Small intestine (tissue), 16 donors: ENCODE measurements around the gene ELMOD1. TPM values are rescaled to one million over a fixed set of nuclear protein-coding genes. Genes with fewer than 3 reads are reported as not detected.

Experiments
- DNase-seq, 2 donors: peaks; one replicate each; pipeline versions ENCODE4 v3.0.0 to v3.0.0-alpha.2; 2013
- FAIRE-seq: peaks from 2 replicates; lab custom pipeline; 2012; peaks lifted over from hg19 to GRCh38; lab: Jason Lieb, UNC
- H3K27ac ChIP-seq, 3 donors: one replicate each; pipeline ENCODE4 v1.5.1; 2013; ENCODE audit warnings: low read length in 2 of 3, mild to moderate bottlenecking in 2 of 3, control low read depth in 1 of 3, inconsistent platforms in 1 of 3, low read depth in 1 of 3, moderate library complexity in 1 of 3
- H3K27me3 ChIP-seq, 3 donors: one replicate each; pipeline ENCODE4 v1.6.1; 2013; ENCODE audit warnings: low read length in 3 of 3, inconsistent platforms in 1 of 3; ENCODE audit not compliant: control insufficient read depth in 3 of 3, insufficient read depth in 3 of 3
- H3K36me3 ChIP-seq, 3 donors: one replicate each; pipeline ENCODE4 v1.6.1; 2013; ENCODE audit warnings: low read length in 3 of 3, inconsistent platforms in 1 of 3, low read depth in 1 of 3, mild to moderate bottlenecking in 1 of 3, moderate library complexity in 1 of 3; ENCODE audit not compliant: control insufficient read depth in 3 of 3, insufficient read depth in 2 of 3
- H3K4me1 ChIP-seq, 3 donors: one replicate each; pipeline ENCODE4 v1.6.1; 2013; ENCODE audit warnings: low read length in 2 of 3, inconsistent platforms in 1 of 3, low read depth in 1 of 3, mild to moderate bottlenecking in 1 of 3, moderate library complexity in 1 of 3; ENCODE audit not compliant: control insufficient read depth in 3 of 3, insufficient read depth in 2 of 3
- H3K4me3 ChIP-seq, 3 donors: one replicate each; pipeline ENCODE4 v1.5.1; 2013; ENCODE audit warnings: low read length in 3 of 3, control low read depth in 1 of 3, inconsistent platforms in 1 of 3, low read depth in 1 of 3, mild to moderate bottlenecking in 1 of 3, moderate library complexity in 1 of 3
- H3K9me3 ChIP-seq, 2 donors: one replicate each; pipeline ENCODE4 v1.6.1; 2013; ENCODE audit warnings: low read depth in 1 of 2, low read length in 1 of 2; ENCODE audit not compliant: control insufficient read depth in 2 of 2, insufficient read depth in 1 of 2
- WGBS, 3 donors: extraction: QIAGEN DNeasy Blood & Tissue Kit; methylation state at CpG; one replicate each; pipeline ENCODE4 v1.1.7; 2013; 5-methylcytosine and 5-hydroxymethylcytosine counted together
- long read RNA-seq, 10 donors: transcript quantifications; one replicate each; lab custom pipeline, GENCODE V29; 2026
- polyA plus RNA-seq, 4 donors: library from polyadenylated mRNA; stranded (reverse) in 3 of 4; unstranded in 1 of 4; fragments of 200-250 nt in 3 of 4; fragments of 120-200 nt in 1 of 4; gene quantifications; one replicate each; pipeline versions ENCODE4 v1.2.1 to v1.2.3, GENCODE V29; 2013
- donor health status: healthy with polysubstance abuse.
- donor health status: control.
- donor health status: control.
- donor health status: Bipolar disorder and iron deficiency.
- donor health status: healthy.

The ELMOD1 gene
- polyA plus RNA-seq = under 1 TPM in 2 of 4 donors, not detected in 2; 0.18 to 0.58 TPM
- long read RNA-seq, donor 1 = 0 reads
- long read RNA-seq, donor 2 = 0 reads
- long read RNA-seq, donor 3 = 0 reads
- long read RNA-seq, donor 4 = 0 reads
- long read RNA-seq, donor 5 = 0 reads
- long read RNA-seq, donor 6 = 0 reads
- long read RNA-seq, donor 7 = 0 reads
- long read RNA-seq, donor 8 = 0 reads
- long read RNA-seq, donor 9 = 0 reads
- long read RNA-seq, donor 10 = 0 reads

DNA sequence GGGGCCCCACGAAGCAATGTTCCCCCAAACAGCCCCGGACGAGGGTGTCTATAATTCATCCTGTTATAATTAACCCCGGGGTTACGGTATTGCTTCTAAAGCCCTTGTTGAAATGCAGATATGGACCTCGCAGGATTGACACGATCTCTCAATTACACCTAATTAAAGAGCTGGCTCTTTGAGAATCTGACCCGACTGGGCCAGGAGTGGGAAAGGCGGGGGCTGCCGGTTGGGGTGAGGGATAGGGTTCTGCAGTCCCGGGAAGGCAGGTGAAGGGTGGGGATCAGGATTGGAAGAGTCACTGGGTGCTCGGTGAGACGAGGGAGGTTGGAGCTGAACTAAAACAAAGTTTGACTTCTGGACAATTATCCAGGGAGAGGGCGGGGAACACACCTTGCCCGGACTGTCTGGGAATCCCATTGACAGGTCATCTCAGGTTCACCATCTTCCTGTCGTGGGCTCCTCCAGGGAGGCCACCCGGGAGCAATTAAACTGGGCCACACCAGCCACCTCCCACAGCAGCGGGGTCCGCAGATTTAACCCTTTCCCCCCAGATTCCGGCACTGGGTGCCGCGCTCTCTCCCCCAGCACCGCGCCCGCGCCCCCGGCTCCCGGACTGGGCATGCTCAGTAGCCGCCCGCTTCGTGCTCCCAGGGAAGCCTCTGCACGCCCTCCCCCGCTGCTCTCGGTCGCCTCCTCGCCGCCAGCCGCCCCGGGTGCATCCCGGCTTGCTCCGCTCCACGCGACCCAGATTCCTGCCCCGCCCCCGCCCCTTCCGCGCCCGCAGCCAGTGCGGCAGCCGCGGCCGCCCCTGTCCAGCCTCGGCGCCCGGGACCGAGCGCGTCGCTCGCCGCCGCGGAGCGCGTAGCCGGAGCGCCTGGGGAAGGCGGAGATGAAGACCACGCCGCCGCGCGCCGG, at the start of gene ELMOD1:
ELMOD1 (plus strand) TSS at position 688 of the 918 bp plus-strand sequence. CDS start 27,043 bp downstream, outside the sequence.
- DNase-seq (peak in 1 of 2 donors; percentile 53), FAIRE-seq (no peak)
- peaks cover 0 to 8% (median 4%) of the 10 kb centered on the region in 3 donors for H3K4me1 ChIP-seq
- no peaks in the 10 kb centered on the region for H3K36me3 ChIP-seq
- H3K4me3 ChIP-seq = peak within 1 kb of the TSS; percentile 39 to 61 (median 42)
- no peak within 1 kb of the TSS for H3K27ac ChIP-seq
- no peaks in the 10 kb centered on the region for H3K9me3 ChIP-seq
- H3K27me3 ChIP-seq = peaks cover 6 to 62% (median 31%) of the 10 kb centered on the region in 3 donors
- 0 to 1% (median 1%) methylated on average over 48 to 74 of the region's 74 CpGs for WGBS, 3 donors

DNA sequence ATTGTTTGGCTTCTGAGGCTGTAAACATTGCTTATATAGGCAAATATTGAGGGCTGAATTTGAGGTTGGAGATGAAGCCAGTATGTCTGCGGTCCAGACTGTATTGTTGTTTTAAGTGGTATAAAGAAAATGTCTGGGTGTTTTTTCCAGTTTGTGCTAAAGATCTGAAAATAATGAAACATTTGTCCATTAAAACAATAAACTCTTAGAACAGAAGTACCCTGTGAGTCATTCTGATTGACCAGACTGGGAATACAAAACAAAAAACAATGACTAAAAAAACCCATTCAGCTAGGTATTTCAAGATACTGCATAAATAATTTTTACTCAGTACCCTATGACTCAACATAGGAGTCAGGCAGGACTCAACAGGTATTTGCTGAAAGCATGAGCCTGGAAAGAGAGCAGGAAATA, 45.8 kb upstream of the ELMOD1 start:
- peaks cover 0 to 3% (median 0%) of the 10 kb centered on the region in 3 donors for H3K36me3 ChIP-seq
- WGBS, 3 donors = 76 to 87% (median 85%) methylated on average over 1 of the region's 1 CpG
- H3K4me3 ChIP-seq = no peak overlapping the region
- H3K27me3 ChIP-seq = no peaks in the 10 kb centered on the region
- no peaks in the 10 kb centered on the region for H3K9me3 ChIP-seq
- no peak for DNase-seq
- no peaks in the 10 kb centered on the region for H3K4me1 ChIP-seq
- FAIRE-seq = no peak
- no peak overlapping the region for H3K27ac ChIP-seq

- no peaks in the 10 kb centered on the region for H3K4me1 ChIP-seq
- DNase-seq (no peak), FAIRE-seq (no peak)
- no peak overlapping the region for H3K4me3 ChIP-seq
- no peaks in the 10 kb centered on the region for H3K9me3 ChIP-seq
- H3K27ac ChIP-seq = no peak overlapping the region
- H3K36me3 ChIP-seq = peaks cover 0 to 12% (median 0%) of the 10 kb centered on the region in 3 donors
- 92 to 97% (median 93%) methylated on average over 4 of the region's 4 CpGs for WGBS, 3 donors
- H3K27me3 ChIP-seq = no peaks in the 10 kb centered on the region
Measured at GRCh38 chr11:107547961-107548360, 43.0 kb upstream of the ELMOD1 start.

GRCh38 chr11:107549253-107549953, 41.5 kb upstream of the ELMOD1 start:
- DNase-seq (peak; percentile 42 to 51), FAIRE-seq (peak; percentile 26)
- Histone ChIP-seq H3K4me1 (no peaks in the 10 kb centered on the region), H3K4me3 (no peak overlapping the region), H3K27me3 (no peaks in the 10 kb centered on the region), H3K36me3 (peaks cover 0 to 12% (median 2%) of the 10 kb centered on the region in 3 donors), H3K27ac (no peak overlapping the region), H3K9me3 (no peaks in the 10 kb centered on the region)
- WGBS, 3 donors = 71 to 77% (median 71%) methylated on average over 6 of the region's 6 CpGs

DNA sequence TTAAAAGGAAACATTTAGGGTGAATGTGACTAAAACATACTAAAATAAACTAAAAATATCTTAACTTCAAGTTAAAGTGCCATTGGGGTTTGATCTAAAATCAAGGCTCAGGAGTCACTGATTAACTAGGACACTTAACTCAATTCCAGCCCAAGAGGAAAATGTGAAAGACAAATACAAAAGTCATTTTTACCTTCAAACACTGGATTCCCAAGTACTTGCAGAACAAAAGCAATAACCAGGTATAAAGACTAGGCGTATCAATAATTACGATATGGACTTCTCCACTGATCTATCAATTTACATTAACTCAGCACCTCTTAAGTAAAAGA, 41.0 kb upstream of the ELMOD1 start:
- FAIRE-seq (no peak), DNase-seq (no peak)
- no peaks in the 10 kb centered on the region for H3K4me1 ChIP-seq
- WGBS, 3 donors = 93 to 99% (median 94%) methylated on average over 2 of the region's 2 CpGs
- no peak overlapping the region for H3K4me3 ChIP-seq
- no peak overlapping the region for H3K27ac ChIP-seq
- H3K27me3 ChIP-seq = no peaks in the 10 kb centered on the region
- peaks cover 0 to 14% (median 2%) of the 10 kb centered on the region in 3 donors for H3K36me3 ChIP-seq
- H3K9me3 ChIP-seq = no peaks in the 10 kb centered on the region

DNA sequence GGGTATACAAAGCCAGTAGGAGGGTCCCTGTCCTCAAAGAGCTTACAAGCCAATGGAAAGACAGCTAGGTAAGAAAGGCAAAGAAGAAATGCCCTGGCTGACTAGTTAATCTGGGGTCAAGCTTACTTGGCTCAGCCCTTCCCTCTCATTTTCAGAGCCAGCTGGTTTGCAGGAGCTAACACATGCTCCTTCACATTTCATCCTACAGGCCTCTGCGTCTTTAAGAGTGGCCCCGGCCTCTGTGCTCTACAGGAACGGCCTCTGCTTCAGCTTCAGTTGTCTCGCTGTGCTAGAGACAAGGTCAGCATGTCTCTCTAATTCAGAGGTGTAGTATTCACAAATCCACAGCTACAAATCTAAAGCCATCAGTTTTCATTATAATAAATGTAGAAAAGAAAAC, 40.6 kb upstream of the ELMOD1 start:
- DNase-seq (no peak), FAIRE-seq (no peak)
- Histone ChIP-seq H3K27ac (no peak overlapping the region), H3K4me1 (no peaks in the 10 kb centered on the region), H3K4me3 (no peak overlapping the region), H3K9me3 (no peaks in the 10 kb centered on the region), H3K27me3 (no peaks in the 10 kb centered on the region), H3K36me3 (peaks cover 0 to 16% (median 2%) of the 10 kb centered on the region in 3 donors)
- WGBS, 3 donors = 89 to 92% (median 90%) methylated on average over 4 of the region's 4 CpGs

- DNase-seq = no peak
- no peak for FAIRE-seq
- Histone ChIP-seq H3K4me1 (peaks cover 3 to 11% (median 5%) of the 10 kb centered on the region in 3 donors), H3K4me3 (no peak overlapping the region), H3K9me3 (no peaks in the 10 kb centered on the region), H3K27ac (no peak overlapping the region), H3K36me3 (no peaks in the 10 kb centered on the region), H3K27me3 (no peaks in the 10 kb centered on the region)
Measured at GRCh38 chr11:107561688-107562087, 29.3 kb upstream of the ELMOD1 start.

GRCh38 chr11:107562647-107563208, 28.2 kb upstream of the ELMOD1 start:
- DNase-seq (no peak), FAIRE-seq (no peak)
- WGBS, 3 donors = 49 to 60% (median 50%) methylated on average over 4 of the region's 4 CpGs
- Histone ChIP-seq H3K27me3 (no peaks in the 10 kb centered on the region), H3K36me3 (no peaks in the 10 kb centered on the region), H3K27ac (no peak overlapping the region), H3K9me3 (no peaks in the 10 kb centered on the region), H3K4me1 (peaks cover 3 to 11% (median 5%) of the 10 kb centered on the region in 3 donors), H3K4me3 (no peak overlapping the region)
